NCI-H1105 (cell line): ENCODE data around the gene BCR.
"Not testable (repeated sequence)": the region's sequence is repeated elsewhere in the genome, so short reads cannot be mapped to it uniquely, and the experiment has no call there.

Experiments
- DNase-seq: peaks from one replicate; lab custom pipeline; 2025; lab: John Stamatoyannopoulos, UW

The BCR gene

DNA sequence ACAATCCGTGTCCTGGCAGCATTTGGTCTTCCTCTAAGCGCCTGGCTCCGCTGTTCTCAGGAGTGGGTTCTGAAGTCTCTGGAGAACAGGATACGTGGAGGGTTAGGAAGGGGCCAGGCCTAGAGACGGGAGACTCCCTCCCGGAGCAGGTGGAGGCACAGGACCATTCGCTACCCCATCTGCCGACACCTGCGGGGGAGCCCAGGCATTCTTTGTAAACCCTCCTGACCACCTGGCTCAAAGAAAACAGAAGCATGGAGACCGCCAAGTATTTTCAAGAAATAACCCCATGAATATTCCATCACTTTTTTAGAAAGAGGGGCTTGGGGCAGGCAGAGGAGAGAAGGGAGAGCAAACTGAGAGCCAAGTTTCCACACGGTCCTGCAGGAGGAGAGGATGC lies 136.3 kb downstream of the BCR start:
- not testable (repeated sequence) for DNase-seq

DNA sequence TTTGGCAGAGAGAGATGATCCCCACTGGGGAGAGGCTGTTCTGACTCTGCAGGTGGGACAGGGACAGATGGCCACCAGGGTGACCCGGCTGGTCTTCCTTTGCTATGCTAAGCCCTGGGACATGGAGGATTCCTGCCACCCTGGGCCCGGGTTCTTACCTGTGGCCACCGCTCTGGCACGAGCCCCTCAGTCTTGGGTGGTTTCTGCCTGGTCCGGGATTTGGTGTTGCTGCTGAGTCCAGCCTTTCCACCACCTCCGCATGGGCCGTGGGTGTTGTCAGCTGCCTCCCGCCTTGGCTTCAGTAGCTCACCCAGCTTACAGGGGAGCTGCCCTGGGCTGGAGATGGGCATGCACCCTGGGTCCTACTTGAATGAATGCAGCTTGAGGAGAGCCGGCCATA lies 138.0 kb downstream of the BCR start:
- not testable (repeated sequence) for DNase-seq

DNA sequence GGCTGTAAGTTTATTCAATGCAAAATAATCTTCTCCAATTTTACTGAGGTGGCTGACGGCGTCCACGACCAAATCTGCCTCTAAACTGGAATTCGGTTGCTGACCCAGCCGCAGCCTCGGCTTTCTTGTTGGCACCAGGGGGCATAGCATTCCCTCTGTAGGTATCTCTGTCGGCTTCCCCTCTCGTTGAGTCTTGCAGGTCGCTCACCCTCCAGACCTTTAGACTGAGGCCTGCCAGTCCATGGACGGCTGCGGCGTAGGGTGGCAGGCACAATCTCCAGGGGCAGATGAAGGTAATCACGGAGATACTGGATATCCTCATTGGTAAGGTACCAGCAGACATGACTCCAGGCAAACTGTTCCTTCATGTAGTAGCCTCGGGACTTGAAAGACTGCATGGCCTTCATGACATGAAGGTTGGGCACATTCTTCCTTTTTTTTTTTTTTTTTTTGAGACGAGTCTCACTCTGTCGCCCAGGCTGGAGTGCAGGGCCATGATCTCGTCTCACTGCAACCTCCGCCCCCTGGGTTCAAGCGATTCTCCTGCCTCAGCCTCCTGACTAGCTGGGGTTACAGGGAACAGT lies 142.3 kb downstream of the BCR start:
- not testable (repeated sequence) for DNase-seq

DNA sequence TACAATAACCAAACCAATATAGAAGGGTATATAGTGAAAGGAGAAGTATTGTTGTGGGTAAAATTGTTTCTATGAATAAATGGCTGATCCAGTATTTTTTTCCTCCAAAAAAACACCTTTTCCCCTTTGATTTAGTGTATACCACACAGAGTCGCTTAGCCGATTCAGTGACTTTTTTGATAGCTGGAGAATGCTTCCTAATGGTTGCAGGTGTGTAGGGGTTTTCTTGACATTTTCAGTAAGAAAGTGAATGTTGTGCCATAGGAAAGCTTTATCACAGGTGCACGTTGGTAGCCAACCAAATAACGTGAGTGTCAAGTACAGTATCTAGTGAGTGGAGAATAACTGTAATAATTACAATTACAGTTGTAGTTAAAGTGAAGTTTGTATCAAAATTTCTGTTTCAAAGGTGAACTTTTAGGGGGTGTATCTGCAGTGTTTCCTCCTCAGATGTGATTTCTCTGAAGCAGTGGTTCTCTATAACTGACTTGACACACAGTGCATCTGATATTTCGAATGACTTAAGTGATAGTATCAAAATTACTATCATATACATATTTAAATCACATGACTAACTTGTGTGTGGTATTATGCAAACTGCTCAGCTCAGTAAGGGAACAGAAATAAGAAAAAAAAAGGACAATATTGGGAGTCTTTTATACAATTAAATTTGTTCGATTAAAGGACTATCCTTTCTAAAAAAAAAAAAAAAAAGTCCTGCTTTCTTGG lies 143.8 kb downstream of the BCR start:
- DNase-seq: not testable (repeated sequence)

DNA sequence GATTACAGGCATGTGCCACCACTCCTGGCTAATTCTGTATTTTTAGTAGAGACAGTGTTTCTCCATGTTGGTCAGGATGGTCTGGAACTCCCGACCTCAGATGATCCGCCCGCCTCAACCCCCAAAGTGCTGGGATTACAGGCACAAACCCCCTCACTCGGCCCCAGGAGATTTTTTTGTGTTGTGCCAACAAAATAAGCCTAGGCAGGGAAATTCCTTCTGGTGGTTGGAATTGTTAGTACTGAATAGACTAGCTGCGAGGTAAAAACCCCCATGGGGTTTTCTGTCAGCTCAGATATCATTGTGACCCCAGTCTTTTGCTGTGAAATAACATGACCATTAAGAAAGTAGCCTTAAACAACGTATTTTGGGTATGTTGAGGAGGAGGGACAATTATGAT lies 144.9 kb downstream of the BCR start:
- DNase-seq: no peak

DNA sequence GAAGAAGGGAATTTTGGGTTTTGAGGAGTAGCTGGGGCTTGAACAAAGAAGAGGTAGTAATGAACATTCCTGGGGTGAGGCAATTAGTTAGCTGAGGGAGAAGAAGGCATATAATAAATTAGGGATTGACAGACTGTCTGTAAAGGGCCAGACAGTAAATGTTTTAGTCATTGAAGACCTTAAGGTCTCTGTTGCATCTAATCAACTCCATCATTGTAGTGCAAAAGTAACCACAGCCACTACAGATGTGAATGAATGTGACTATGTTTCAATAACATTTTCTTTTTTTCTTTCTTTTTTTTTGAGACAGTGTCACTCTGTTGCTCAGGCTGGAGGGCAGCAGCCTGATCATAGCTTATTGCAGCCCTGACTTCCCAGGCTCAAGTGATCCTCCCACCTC lies 153.5 kb downstream of the BCR start:
- DNase-seq: not testable (repeated sequence)

DNA sequence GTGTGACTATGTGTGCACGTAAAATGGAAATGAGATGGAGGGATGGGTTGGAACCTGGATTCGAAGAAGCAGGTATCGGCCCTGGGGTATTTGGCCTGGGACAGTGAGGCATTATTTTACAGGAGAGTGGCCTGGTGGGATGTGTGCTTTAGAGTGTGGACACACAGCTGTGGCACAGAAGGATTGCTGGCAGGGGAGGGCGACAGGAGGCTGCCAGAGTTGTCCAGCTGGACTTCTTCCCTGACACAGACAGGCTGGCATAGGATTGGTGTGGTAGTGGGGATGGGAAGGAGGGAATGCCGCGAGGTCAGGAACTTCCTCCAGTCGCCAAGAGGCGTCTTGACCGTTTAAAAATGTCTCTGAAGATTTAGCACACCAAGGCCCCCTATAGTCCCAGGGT lies 157.4 kb downstream of the BCR start:
- DNase-seq: not testable (repeated sequence)

DNA sequence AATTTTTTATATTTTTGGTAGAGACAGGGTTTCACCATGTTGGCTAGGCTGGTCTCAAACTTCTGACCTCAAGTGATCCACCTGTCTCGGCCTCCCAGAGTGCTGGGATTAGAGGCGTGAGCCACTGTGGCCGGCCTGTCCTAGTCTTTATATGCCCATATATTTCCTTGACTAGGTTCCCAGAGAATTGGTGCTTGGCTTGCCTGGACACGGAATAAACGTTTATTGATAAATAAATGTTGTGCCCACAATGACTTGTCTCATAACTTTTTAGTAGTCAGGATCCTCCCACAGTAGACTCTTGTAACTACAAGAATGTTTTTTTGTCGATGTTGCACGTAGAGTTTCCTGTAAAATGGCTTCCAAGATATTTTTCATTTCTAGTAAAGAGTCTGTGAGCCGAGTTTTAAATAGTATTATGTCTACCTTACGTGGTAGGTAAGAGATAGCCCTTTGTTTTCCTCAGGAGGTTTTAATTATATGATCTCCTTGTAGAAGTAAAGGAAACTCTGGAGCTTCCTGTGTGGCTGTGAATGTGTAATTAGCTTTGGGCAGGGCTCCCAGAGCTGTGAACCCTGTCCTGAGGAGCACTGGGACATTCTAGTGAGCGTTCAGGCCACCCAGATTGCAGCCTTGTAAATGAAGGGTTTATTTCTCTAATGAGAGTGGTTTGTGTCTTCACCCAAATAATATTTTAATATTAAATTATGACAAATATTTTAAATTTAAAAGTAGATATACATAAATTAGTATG lies 161.8 kb downstream of the BCR start:
- DNase-seq: not testable (repeated sequence)

DNA sequence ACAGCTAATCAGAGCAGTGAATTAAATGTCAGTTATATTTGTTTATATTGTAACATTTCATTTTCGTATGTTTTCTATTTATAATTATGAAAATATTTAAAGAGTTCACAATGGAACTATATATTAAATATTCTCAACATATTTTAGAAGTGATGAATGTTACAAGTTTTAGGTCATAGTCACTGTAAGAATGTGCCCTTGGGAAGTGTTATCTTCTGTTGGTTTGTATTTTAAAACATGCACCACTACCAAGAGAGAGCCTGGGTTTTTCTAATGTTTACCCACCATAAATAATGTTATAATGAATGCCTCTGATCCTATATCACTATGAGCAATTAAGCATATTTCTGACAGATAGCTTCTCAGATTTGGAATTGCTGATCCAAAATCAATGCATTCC lies 171.0 kb downstream of the BCR start:
- no peak for DNase-seq

DNA sequence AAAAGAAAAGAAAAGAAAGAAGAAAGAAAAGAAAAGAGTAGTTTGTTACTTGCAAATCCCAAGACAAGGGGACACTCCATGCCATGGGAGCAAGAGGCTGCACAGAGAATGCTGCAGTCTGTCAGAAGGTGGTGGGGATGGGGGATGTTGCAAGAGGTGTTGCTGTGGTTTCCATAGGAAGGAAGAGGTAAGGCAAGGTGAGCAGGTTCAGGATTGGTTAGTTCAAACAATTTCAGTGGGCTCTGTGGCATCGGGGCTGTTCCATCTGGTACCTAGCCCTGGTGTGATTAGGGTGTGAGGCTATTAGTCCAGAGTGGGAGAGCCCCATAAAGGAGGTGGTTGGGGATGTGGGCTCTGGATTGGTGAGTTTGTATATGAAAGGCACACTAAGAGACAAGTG lies 172.7 kb downstream of the BCR start:
- DNase-seq: no peak

DNA sequence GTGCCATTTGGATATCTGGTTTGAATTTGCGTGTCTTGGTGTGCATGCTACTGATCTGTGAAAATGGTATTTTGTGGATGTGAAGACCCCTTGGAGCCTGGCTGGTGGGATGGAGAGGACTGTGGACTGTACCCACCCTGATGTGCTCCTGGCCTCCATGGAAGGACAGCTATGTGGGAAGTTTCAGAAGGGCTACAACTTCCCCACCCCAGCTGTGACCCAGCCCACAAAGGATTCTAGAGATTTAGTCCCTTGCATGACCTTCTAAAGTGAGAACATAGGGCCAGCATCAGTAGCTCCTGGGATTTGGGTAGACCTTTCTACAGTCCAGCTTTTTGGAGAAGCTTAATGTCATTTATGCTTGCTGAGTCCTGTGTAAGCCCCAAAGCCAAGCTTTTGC lies 173.4 kb downstream of the BCR start:
- DNase-seq: no peak

DNA sequence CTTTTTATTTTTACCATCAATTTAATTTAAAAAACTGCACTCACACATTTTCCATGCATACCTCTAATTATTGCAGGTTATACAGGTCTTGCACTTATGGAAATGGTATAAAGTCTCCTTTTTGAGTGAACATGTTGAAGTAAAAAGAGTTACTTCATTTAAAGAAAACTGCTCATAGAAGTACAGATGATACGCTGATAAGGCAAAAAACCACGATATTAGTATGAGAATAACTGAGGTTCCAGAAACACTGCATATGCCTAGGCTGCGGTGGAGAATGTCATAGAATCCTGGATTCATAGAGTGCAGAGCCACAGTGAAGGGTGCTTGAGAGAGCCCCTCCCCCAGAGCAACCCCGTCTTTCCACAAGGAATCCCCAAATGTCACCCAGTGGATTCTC lies 175.8 kb downstream of the BCR start:
- no peak for DNase-seq

DNA sequence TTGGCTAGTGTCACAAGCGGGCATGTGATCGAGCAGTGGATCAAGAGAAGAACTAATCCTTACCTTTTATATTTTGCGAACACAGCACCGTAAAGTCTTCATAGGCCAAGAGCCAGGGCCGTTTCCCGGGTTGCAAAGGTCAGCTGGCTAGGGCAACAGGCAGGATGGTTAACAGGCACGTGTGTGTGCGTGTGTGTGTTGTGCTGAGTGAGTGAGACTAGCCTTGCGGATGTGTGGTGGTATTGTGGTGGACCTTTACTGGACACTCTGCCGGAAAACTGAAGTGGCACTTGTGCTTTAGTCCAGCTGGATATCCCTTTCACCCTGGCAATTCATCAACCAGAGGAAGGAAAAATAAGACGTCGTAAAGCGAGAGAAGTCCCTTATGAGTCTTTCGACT lies 176.7 kb downstream of the BCR start:
- DNase-seq: no peak

DNA sequence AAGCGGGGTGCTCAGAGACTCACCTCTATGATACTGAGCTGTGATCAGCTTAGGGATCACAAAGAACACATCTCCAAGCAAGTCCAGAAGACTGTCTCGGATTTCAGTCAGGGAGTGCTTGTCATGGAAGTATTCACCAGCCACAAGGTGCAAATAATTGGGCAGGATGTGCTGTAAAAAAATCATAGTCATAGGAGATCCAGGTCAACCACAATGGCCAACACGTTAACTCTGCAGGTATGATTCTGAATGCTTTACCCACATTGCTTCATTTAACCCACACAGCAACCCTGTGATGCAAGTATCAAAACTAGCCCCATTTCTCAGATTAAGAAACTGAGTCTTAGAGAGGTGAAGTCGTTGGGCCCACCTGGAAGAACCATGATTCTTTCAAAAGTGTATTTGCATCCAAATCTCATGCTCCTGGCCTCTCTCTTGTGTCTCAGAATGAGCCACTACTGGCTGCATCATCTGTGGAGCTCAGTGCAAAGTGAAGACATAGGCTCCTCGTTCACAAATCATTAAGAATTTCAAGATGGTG lies 179.3 kb downstream of the BCR start:
- DNase-seq: no peak

DNA sequence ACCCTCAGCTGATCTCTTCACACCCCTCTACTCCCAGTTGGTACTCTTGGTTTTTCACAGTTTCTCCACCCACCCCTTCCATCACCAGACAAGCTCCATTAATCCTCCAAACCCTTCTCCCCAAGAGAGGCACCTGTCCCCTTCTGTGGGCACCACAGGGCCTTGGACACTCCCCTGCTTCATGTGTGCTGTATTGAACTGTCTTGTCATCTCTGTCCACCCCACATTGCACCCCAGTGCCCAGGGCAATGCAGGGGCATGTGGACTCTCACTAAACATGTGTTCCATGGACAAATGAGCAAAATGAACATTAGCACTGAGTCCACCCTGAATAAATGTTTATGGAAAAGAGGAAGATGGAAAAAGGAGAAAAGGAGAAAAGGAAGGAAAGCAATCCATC lies 181.4 kb downstream of the BCR start:
- DNase-seq: no peak

DNA sequence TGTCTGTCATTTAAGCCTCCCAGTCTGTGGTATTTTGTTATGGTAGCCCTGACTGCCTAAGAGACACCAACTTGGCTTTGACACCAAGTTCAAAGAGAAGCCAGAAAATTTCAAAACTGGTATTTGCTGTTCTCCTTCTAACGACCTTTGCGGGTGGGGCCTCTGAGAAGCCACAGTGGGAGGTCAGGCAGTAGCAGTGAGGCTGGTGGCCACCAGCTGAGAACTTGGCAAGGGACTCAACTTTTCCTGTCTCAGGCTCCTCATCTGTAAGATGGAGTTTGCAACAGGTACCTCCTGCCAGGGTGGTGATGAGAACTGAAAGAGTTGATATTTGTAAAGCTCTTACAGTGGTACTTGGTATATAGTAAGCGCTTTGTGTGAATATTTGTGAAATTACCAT lies 183.4 kb downstream of the BCR start:
- no peak for DNase-seq

DNA sequence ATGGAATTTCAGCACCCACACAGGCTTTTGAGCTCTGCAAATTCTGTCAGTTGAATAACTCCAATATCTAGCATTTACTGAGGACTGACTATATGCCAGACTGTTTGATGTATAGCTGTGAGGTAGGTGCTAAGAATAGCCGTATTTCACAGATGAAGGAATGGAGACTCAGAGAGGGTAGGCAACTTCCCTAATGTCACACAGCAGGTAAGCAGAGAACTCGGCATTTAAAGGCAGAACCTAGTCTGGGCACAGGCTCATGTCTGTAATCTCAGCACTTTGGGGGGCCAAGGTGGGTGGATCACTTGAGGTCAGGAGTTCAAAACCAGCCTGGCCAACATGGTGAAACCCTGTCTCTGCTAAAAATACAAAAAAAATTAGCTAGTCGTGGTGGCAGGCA lies 184.1 kb downstream of the BCR start:
- DNase-seq: no peak

DNA sequence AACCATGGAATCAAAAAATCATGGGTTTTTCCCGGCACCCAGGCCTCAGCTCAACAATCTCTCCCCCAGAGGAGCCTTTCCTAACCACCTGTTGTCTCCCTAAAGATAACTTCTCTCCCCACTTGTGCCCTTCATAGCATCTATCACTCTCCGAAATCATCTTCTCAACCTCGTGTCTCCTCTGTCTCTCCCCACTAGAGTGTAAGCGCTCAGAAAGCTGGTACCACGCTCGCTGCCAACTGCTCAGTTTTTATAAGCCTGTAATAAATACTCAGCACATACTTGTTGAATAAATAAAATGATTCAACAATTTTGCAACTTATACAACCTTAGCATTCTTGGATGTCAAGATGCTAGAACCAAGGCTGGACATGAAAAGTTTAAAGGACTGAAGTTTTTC lies 185.2 kb downstream of the BCR start:
- DNase-seq: no peak

DNA sequence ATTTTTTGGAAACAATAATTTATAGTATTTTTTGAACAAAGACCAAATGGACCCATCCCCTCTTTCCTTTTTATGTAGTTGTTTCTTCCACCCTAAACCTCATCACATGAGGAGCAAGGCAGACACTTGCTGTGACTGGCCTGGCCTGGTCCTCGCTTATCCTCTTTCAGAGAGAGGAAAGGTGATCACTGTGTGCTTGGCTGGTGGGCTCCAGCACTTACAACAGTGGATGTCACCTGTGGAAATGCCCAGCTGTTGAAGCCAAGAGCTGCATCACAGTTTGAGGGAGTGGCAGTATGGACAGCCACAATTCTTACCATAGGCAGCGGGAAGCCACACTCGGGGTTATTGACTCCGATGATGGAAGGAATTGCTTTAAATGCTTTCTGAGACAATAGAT lies 185.7 kb downstream of the BCR start:
- DNase-seq: no peak

DNA sequence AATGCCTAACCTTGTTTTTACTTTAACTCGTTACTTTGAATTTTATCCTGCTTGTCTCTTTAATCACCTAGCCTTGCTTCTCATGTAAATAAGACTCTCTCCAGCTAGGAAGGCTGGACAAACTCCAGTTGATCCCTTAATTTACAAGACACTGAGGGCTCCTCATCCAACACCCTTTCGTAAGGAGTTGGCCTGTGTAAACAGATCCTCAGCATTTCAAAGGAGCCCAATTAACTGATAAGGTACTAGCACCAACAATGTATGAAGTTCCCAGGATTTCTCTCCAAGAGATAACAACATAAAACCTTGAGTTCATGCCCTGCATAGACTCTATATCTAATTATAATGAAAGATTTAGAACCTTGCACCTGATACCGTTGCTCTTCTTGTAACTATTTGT lies 186.9 kb downstream of the BCR start:
- DNase-seq: not testable (repeated sequence)
